Kidney epithelial cell (primary cell): ENCODE data around the gene CLCN1. TPM values are rescaled to one million over a fixed set of nuclear protein-coding genes. Genes with fewer than 3 reads are reported as not detected.

Experiments
- DNase-seq: peaks from one replicate; pipeline ENCODE4 v3.0.0-alpha.2; 2010; ENCODE audit warnings: low read depth
- H3K27me3 ChIP-seq: 2 replicates; pipeline ENCODE4 v1.6.0; 2011; ENCODE audit warnings: low read length; ENCODE audit not compliant: control insufficient read depth, insufficient read depth
- H3K36me3 ChIP-seq: 2 replicates; pipeline ENCODE4 v1.5.1; 2011; ENCODE audit warnings: low read length; ENCODE audit not compliant: control insufficient read depth, insufficient read depth
- H3K4me3 ChIP-seq: 2 replicates; pipeline ENCODE4 v1.5.1; 2011; ENCODE audit warnings: low read depth, mild to moderate bottlenecking, control low read depth, low read length
- total RNA-seq: library from RNA; depleted of rRNA; stranded (reverse); fragments of >200 nt; gene quantifications from 2 replicates; pipeline ENCODE4 v1.2.3, GENCODE V29; 2015
- TF ChIP-seq, protein P1 (sequence below): IDR thresholded peaks from 2 replicates; pipeline ENCODE4 v1.5.1; 2011; ENCODE audit warnings: mild to moderate bottlenecking, moderate library complexity, low read length, control low read depth, inconsistent platforms; ENCODE audit not compliant: insufficient read depth, poor library complexity, severe bottlenecking

The CLCN1 gene
- total RNA-seq, 1 donor from 2014 or later: not detected

DNA sequence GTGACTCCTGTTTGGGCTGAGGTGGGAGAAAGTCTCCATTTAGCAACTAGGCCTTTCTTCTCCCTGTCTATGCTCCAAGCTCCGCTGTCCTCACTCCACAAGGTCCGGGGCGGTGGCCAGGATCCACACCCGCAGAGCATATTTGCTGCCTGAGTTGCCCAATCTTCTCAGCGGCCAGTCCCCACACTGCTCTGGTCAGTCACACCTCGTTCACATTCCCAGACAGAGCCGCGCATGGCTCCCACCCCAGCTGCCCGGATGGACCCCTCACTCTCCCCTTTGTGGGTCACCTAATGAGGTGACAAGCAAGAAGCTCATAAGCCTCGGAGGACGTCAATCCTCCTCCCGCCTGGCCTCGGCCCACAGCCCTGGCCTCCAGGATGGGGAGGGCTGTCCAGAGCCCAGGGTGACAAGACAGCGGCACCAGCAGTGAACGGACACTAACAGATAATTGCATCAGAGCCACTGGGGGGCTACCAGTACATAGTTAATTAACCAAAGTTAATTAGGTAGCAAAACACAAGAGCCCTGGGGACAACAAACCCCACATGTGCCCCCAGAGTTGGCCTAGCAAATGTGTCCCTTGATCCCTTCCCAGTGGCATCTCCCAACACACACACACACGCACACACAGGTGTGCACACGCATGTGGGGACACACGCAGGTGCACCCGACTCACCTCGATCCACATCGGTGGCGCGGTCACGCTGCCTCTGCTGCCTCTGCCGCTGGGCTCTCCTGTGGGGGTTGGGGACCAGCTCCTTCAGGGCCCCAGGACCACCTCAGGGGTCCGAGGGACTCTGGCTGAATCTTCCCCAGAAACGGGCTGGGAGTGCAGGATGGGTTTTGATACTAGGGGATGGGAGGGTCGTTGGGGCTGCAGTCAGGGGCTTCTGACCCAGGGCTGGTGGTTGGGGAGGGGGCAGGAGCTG is 81.0 kb downstream of the CLCN1 start:
- Histone ChIP-seq H3K36me3 (no peaks in the 10 kb centered on the region), H3K4me3 (no peak overlapping the region), H3K27me3 (no peaks in the 10 kb centered on the region)
- no peak for DNase-seq
- TF ChIP-seq, protein P1, sequence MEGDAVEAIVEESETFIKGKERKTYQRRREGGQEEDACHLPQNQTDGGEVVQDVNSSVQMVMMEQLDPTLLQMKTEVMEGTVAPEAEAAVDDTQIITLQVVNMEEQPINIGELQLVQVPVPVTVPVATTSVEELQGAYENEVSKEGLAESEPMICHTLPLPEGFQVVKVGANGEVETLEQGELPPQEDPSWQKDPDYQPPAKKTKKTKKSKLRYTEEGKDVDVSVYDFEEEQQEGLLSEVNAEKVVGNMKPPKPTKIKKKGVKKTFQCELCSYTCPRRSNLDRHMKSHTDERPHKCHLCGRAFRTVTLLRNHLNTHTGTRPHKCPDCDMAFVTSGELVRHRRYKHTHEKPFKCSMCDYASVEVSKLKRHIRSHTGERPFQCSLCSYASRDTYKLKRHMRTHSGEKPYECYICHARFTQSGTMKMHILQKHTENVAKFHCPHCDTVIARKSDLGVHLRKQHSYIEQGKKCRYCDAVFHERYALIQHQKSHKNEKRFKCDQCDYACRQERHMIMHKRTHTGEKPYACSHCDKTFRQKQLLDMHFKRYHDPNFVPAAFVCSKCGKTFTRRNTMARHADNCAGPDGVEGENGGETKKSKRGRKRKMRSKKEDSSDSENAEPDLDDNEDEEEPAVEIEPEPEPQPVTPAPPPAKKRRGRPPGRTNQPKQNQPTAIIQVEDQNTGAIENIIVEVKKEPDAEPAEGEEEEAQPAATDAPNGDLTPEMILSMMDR: no peak

DNA sequence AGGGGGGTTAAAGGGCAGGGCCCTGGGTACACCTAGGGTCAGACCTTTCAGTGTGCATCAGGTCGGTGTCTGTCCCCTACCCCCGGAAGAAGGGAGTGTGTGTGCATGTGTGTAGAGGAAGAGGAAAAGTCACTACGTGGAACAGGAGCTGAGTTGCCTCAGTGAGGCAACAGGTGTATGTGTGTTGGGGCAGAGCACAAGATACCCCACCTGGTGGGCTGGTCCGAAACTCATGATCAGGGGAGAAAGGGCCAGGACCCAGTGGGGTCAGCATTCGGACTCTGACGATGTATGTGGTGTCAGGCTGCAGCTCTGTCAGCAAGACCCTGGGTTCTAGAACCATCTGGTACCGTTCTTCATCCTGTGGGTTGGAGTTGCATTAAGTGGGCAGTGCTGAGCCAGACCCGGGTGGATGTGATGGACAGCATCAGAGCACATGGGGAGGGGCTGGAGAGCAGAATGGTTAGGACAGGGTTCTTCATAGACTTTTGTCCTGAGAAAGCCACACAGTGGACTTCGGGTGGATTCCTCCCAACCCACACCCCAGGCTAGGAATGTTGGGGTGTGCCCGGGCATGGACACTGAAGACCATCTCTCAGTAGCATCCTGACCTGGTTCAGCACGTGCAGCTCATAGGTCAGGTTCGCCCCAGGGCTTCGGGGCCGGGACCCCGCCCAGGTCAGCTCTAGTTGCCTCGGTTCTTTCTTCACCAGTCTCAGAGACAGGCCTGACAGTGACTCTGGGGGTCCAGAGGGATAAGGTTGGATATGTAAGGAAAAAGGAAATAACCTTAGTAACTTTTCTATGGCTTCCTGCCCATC is 82.0 kb downstream of the CLCN1 start:
- no peaks in the 10 kb centered on the region for H3K27me3 ChIP-seq
- DNase-seq: no peak
- no peak overlapping the region for H3K4me3 ChIP-seq
- TF ChIP-seq, protein P1: no peak
- H3K36me3 ChIP-seq: no peaks in the 10 kb centered on the region

DNA sequence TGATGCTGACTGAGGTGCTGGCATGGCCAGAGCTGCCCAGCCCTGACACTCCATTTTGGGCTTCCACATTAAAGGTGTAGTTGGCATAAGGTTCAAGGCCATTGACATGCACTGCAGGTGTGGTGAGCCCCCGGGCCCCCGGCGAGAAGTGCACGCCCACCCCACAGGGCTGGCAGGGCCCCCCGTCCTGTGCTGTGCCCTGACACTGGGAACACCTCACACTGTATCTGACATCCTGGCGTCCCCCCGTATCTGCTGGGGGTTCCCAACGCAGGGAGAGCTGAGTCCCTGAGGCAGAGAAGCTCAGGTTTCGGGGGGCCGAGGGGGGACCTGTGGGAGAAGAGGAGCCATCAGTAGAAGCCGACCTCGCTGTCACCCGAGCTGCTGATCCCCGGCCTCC is 82.7 kb downstream of the CLCN1 start:
- H3K36me3 ChIP-seq: no peaks in the 10 kb centered on the region
- TF ChIP-seq, protein P1: no peak
- no peaks in the 10 kb centered on the region for H3K27me3 ChIP-seq
- DNase-seq: no peak
- no peak overlapping the region for H3K4me3 ChIP-seq

DNA sequence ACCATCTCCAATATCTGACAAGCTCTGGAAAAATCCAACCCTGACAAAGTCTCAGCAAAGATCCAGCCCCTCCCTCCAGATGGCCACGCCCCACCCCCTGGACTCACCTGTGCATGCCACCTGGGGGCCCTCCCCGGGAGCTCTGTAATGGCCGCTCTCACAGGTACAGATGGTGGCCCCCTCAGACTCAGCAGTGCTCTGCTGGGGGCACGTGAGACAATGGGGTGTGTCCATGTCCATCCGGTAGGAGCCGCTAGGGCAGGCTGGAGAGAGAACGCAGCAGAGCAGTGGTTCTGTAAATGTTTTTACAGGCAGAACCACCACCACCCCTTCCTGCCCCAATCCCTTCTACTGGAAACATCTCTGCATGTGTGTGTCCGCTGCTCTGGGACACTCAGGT is 83.2 kb downstream of the CLCN1 start:
- no peak overlapping the region for H3K4me3 ChIP-seq
- no peaks in the 10 kb centered on the region for H3K27me3 ChIP-seq
- no peaks in the 10 kb centered on the region for H3K36me3 ChIP-seq
- TF ChIP-seq, protein P1: no peak
- no peak for DNase-seq

DNA sequence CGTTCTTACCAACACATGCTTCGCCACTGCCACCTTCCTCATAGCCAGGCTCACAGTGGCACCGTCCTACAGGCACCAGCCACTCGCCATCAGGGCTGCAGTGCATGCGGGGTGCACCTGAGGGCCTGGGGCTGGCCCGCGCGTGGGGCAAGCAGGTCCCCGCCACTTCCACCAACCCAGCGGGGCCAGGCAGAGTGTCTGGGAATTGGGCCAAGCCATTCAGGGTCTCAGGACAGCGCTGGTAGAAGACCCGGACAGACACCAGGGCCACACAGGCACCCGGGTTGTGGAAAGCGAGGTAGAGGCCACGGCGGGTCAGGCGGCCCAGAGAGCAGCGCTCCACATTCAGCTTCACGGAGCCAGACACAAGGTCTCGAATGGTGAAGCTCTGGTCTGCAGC is 83.7 kb downstream of the CLCN1 start:
- DNase-seq: no peak
- Histone ChIP-seq H3K36me3 (no peaks in the 10 kb centered on the region), H3K27me3 (no peaks in the 10 kb centered on the region), H3K4me3 (no peak overlapping the region)
- TF ChIP-seq, protein P1: no peak
